ENCODE measurements around the gene SESN2.

The SESN2 gene

GRCh38 chr1:28265577-28265976 is 6.3 kb downstream of the SESN2 start:
- TF ChIP-seq CTCF (IDR thresholded peaks at IDR 0.05; ENCODE audit: poor library complexity, severe bottlenecking) = no peak
- Histone ChIP-seq H3K9me3 (ENCODE audit: severe bottlenecking) (no peaks in the 10 kb centered on the region), H3K27me3 (ENCODE audit: insufficient read depth, poor library complexity, severe bottlenecking) (no peaks in the 10 kb centered on the region), H3K4me3 (ENCODE audit: severe bottlenecking) (no peak overlapping the region), H3K36me3 (ENCODE audit: low read depth) (peaks cover 65% of the 10 kb centered on the region), H3K27ac (ENCODE audit: poor library complexity, severe bottlenecking) (no peak overlapping the region), H3K4me1 (ENCODE audit: insufficient read depth, poor library complexity, severe bottlenecking) (peaks cover 11% of the 10 kb centered on the region)
- ATAC-seq (ENCODE audit: low read depth) (no peak), DNase-seq (ENCODE audit: low spot score) (no peak)

GRCh38 chr1:28266920-28267322 is 7.6 kb downstream of the SESN2 start:
- Histone ChIP-seq H3K27ac (ENCODE audit: poor library complexity, severe bottlenecking) (no peak overlapping the region), H3K36me3 (ENCODE audit: low read depth) (peaks cover 68% of the 10 kb centered on the region), H3K9me3 (ENCODE audit: severe bottlenecking) (no peaks in the 10 kb centered on the region), H3K4me1 (ENCODE audit: insufficient read depth, poor library complexity, severe bottlenecking) (peaks cover 3% of the 10 kb centered on the region), H3K4me3 (ENCODE audit: severe bottlenecking) (no peak overlapping the region), H3K27me3 (ENCODE audit: insufficient read depth, poor library complexity, severe bottlenecking) (no peaks in the 10 kb centered on the region)
- no peak for TF ChIP-seq CTCF (IDR thresholded peaks at IDR 0.05; ENCODE audit: poor library complexity, severe bottlenecking)
- DNase-seq (ENCODE audit: low spot score) = no peak
- ATAC-seq (ENCODE audit: low read depth) = no peak

GRCh38 chr1:28267633-28268032 is 8.3 kb downstream of the SESN2 start:
- ATAC-seq (ENCODE audit: low read depth) (no peak), DNase-seq (ENCODE audit: low spot score) (no peak)
- no peaks in the 10 kb centered on the region for H3K9me3 ChIP-seq (ENCODE audit: severe bottlenecking)
- no peaks in the 10 kb centered on the region for H3K4me1 ChIP-seq (ENCODE audit: insufficient read depth, poor library complexity, severe bottlenecking)
- no peak overlapping the region for H3K4me3 ChIP-seq (ENCODE audit: severe bottlenecking)
- TF ChIP-seq CTCF (IDR thresholded peaks at IDR 0.05; ENCODE audit: poor library complexity, severe bottlenecking) = no peak
- peaks cover 71% of the 10 kb centered on the region for H3K36me3 ChIP-seq (ENCODE audit: low read depth)
- H3K27me3 ChIP-seq (ENCODE audit: insufficient read depth, poor library complexity, severe bottlenecking) = no peaks in the 10 kb centered on the region
- H3K27ac ChIP-seq (ENCODE audit: poor library complexity, severe bottlenecking) = no peak overlapping the region

- no peak for TF ChIP-seq CTCF (IDR thresholded peaks at IDR 0.05; ENCODE audit: poor library complexity, severe bottlenecking)
- Histone ChIP-seq H3K27me3 (ENCODE audit: insufficient read depth, poor library complexity, severe bottlenecking) (no peaks in the 10 kb centered on the region), H3K27ac (ENCODE audit: poor library complexity, severe bottlenecking) (no peak overlapping the region), H3K4me3 (ENCODE audit: severe bottlenecking) (no peak overlapping the region), H3K4me1 (ENCODE audit: insufficient read depth, poor library complexity, severe bottlenecking) (no peaks in the 10 kb centered on the region), H3K36me3 (ENCODE audit: low read depth) (peaks cover 79% of the 10 kb centered on the region), H3K9me3 (ENCODE audit: severe bottlenecking) (no peaks in the 10 kb centered on the region)
- DNase-seq (ENCODE audit: low spot score) (no peak), ATAC-seq (ENCODE audit: low read depth) (no peak)
Measured at GRCh38 chr1:28269529-28269928, 10.2 kb downstream of the SESN2 start.

- Histone ChIP-seq H3K27ac (ENCODE audit: poor library complexity, severe bottlenecking) (no peak overlapping the region), H3K36me3 (ENCODE audit: low read depth) (peaks cover 91% of the 10 kb centered on the region), H3K4me3 (ENCODE audit: severe bottlenecking) (no peak overlapping the region), H3K9me3 (ENCODE audit: severe bottlenecking) (no peaks in the 10 kb centered on the region), H3K27me3 (ENCODE audit: insufficient read depth, poor library complexity, severe bottlenecking) (no peaks in the 10 kb centered on the region), H3K4me1 (ENCODE audit: insufficient read depth, poor library complexity, severe bottlenecking) (no peaks in the 10 kb centered on the region)
- ATAC-seq (ENCODE audit: low read depth) (no peak), DNase-seq (ENCODE audit: low spot score) (no peak)
- no peak for TF ChIP-seq CTCF (IDR thresholded peaks at IDR 0.05; ENCODE audit: poor library complexity, severe bottlenecking)
Measured at GRCh38 chr1:28272215-28272852, 13.0 kb downstream of the SESN2 start.

Data from RWPE2 (cell line).